CD14-positive monocyte (primary cell): ENCODE data around the gene IGFBP6. TPM values are rescaled to one million over a fixed set of nuclear protein-coding genes. Genes with fewer than 3 reads are reported as not detected.

Source experiments
- DNase-seq, 3 donors: peaks; one replicate each; pipeline ENCODE4 v3.0.0-alpha.2; 2011 to 2022
- H2AFZ ChIP-seq: 2 replicates; pipeline ENCODE4 v1.6.0; 2012; ENCODE audit warnings: mild to moderate bottlenecking, low read depth, low read length, inconsistent platforms; ENCODE audit not compliant: insufficient read depth, poor library complexity, severe bottlenecking
- H3K27ac ChIP-seq, 2 donors: 1 replicate in 1 of 2; 2 replicates in 1 of 2; pipeline ENCODE4 v1.5.1; 2012 to 2013; ENCODE audit warnings: low read length in 2 of 2, control low read depth in 1 of 2, inconsistent platforms in 1 of 2, low read depth in 1 of 2, mild to moderate bottlenecking in 1 of 2
- H3K27me3 ChIP-seq, 2 donors: one replicate each; pipeline versions ENCODE4 v1.6.0 to v1.6.1; 2011 to 2013; ENCODE audit warnings: low read length in 2 of 2; ENCODE audit not compliant: control insufficient read depth in 2 of 2, insufficient read depth in 2 of 2
- H3K36me3 ChIP-seq, 2 donors: replicated peaks in 1 of 2; 1 replicate in 1 of 2; 2 replicates in 1 of 2; pipeline versions ENCODE4 v1.5.1 to v1.6.1; 2012 to 2013; ENCODE audit warnings: low read length in 2 of 2, control low read depth in 1 of 2, inconsistent platforms in 1 of 2, mild to moderate bottlenecking in 1 of 2; ENCODE audit not compliant: insufficient read depth in 2 of 2, control insufficient read depth in 1 of 2
- H3K4me1 ChIP-seq, 2 donors: 1 replicate in 1 of 2; 2 replicates in 1 of 2; pipeline versions ENCODE4 v1.5.1 to v1.6.1; 2012 to 2013; ENCODE audit warnings: low read length in 2 of 2, control low read depth in 1 of 2, inconsistent platforms in 1 of 2, mild to moderate bottlenecking in 1 of 2, moderate library complexity in 1 of 2; ENCODE audit not compliant: insufficient read depth in 2 of 2, control insufficient read depth in 1 of 2
- H3K4me2 ChIP-seq: replicated peaks from 2 replicates; pipeline ENCODE3; 2012; ENCODE audit warnings: low read length, moderate library complexity, mild to moderate bottlenecking; ENCODE audit not compliant: poor library complexity, severe bottlenecking; ENCODE audit errors: extremely low read depth
- H3K4me3 ChIP-seq, 3 experiments: fragments of 200-600 bp in 1 of 3; sonication (generic) in 1 of 3; replicated peaks in 1 of 3; 1 replicate in 2 of 3; 2 replicates in 1 of 3; pipeline ENCODE4 v1.5.1; 2011 to 2013; ENCODE audit warnings: low read length in 3 of 3, mild to moderate bottlenecking in 3 of 3, control low read depth in 2 of 3, low read depth in 2 of 3, inconsistent platforms in 1 of 3, moderate library complexity in 1 of 3
- H3K79me2 ChIP-seq: 2 replicates; pipeline ENCODE4 v1.6.0; 2012; ENCODE audit warnings: mild to moderate bottlenecking, control low read depth, inconsistent platforms, low read length, moderate library complexity; ENCODE audit not compliant: insufficient read depth
- H3K9ac ChIP-seq: 2 replicates; pipeline ENCODE4 v1.6.0; 2017; ENCODE audit warnings: low read length, mild to moderate bottlenecking; ENCODE audit not compliant: insufficient read depth, poor library complexity, severe bottlenecking
- H3K9me3 ChIP-seq, 2 donors: replicated peaks in 1 of 2; 1 replicate in 1 of 2; 2 replicates in 1 of 2; pipeline versions ENCODE4 v1.5.1 to v1.6.1; 2012 to 2013; ENCODE audit warnings: low read length in 2 of 2, control low read depth in 1 of 2; ENCODE audit not compliant: control insufficient read depth in 1 of 2, insufficient read depth in 1 of 2
- H4K20me1 ChIP-seq: 2 replicates; pipeline ENCODE4 v1.6.0; 2012; ENCODE audit warnings: mild to moderate bottlenecking, low read length, control low read depth, moderate library complexity; ENCODE audit not compliant: insufficient read depth
- H3K27ac Mint-ChIP-seq, 7 donors: one replicate each; pipeline ENCODE4 v1.8.0; 2020; ENCODE audit warnings: mild to moderate bottlenecking in 7 of 7, mixed read lengths in 7 of 7, moderate library complexity in 6 of 7, inconsistent platforms in 2 of 7
- H3K27me3 Mint-ChIP-seq, 3 donors: one replicate each; pipeline ENCODE4 v1.8.0; 2021 to 2022; ENCODE audit warnings: low read depth in 3 of 3, mild to moderate bottlenecking in 3 of 3, mixed read lengths in 3 of 3, moderate library complexity in 3 of 3, inconsistent platforms in 1 of 3
- H3K36me3 Mint-ChIP-seq, 2 donors: one replicate each; pipeline ENCODE4 v1.8.0; 2020; ENCODE audit warnings: mixed read lengths in 2 of 2, inconsistent platforms in 1 of 2, mild to moderate bottlenecking in 1 of 2
- H3K4me1 Mint-ChIP-seq: one replicate; pipeline ENCODE4 v1.8.0; 2020; ENCODE audit warnings: mild to moderate bottlenecking, mixed read lengths
- H3K4me3 Mint-ChIP-seq, 2 donors: one replicate each; pipeline ENCODE4 v1.8.0; 2020; ENCODE audit warnings: mild to moderate bottlenecking in 2 of 2, mixed read lengths in 2 of 2, moderate library complexity in 1 of 2
- H3K9me3 Mint-ChIP-seq, 7 donors: one replicate each; pipeline ENCODE4 v1.8.0; 2020 to 2022; ENCODE audit warnings: mixed read lengths in 7 of 7, mild to moderate bottlenecking in 6 of 7, moderate library complexity in 6 of 7, inconsistent platforms in 2 of 7
- CTCF ChIP-seq: fragments of 200-600 bp; IDR thresholded peaks from one replicate; pipeline ENCODE4 v1.8.0; 2022; ENCODE audit warnings: antibody characterized with exemption, mild to moderate bottlenecking
- WGBS: methylation state at CpG from one replicate; pipeline ENCODE4 v1.1.5; 2013; ENCODE audit warnings: missing lambda C conversion rate; ENCODE audit not compliant: insufficient coverage; 5-methylcytosine and 5-hydroxymethylcytosine counted together
- intact Hi-C, 2 donors: fragments of 100-400 bp; cut with micrococcal nuclease; formaldehyde crosslinking; loops; one replicate each; pipeline versions ENCODE4 v1.15.0 to v1.15.1; 2023
- polyA plus RNA-seq, 3 donors: library from polyadenylated mRNA; depleted of rRNA in 1 of 3; unstranded in 2 of 3; stranded (reverse) in 1 of 3; fragments of 300-500 nt in 2 of 3; fragments of >200 nt in 1 of 3; fragmentation: Illumina TruSeq in 2 of 3; gene quantifications; 1 replicate in 2 of 3; 2 replicates in 1 of 3; pipeline ENCODE4 v1.2.3, GENCODE V29; 2012 to 2021

The IGFBP6 gene
- polyA plus RNA-seq, 3 donors: 0.20 TPM; not detected in 2

GRCh38 chr12:53051881-53052412 lies 45.5 kb upstream of the IGFBP6 start:
- Histone ChIP-seq H4K20me1 (no peaks in the 10 kb centered on the region), H3K9me3 (no peaks in the 10 kb centered on the region), H3K27me3 (no peaks in the 10 kb centered on the region), H3K4me3 (no peak overlapping the region), H3K36me3 (no peaks in the 10 kb centered on the region), H3K4me1 (peaks cover 11 to 19% of the 10 kb centered on the region in 2 donors), H3K9ac (no peak overlapping the region), H3K79me2 (no peaks in the 10 kb centered on the region), H3K27ac (no peak overlapping the region), H3K4me2 (no peak overlapping the region), H2AFZ (no peak overlapping the region)
- 80% methylated on average over 2 of the region's 7 CpGs for WGBS
- Mint-ChIP-seq H3K36me3 (no peaks in the 10 kb centered on the region), H3K9me3 (no peaks in the 10 kb centered on the region), H3K27me3 (peaks cover under 1 to 24% (median 19%) of the 10 kb centered on the region in 3 donors), H3K4me1 (peaks cover 12% of the 10 kb centered on the region), H3K27ac (no peak overlapping the region), H3K4me3 (no peak overlapping the region)
- no peak for DNase-seq
- TF ChIP-seq CTCF: no peak
- intact Hi-C loops: no loop called here

GRCh38 chr12:53052419-53053217 lies 44.8 kb upstream of the IGFBP6 start:
- Mint-ChIP-seq H3K4me3 (no peak overlapping the region), H3K4me1 (peaks cover 12% of the 10 kb centered on the region), H3K36me3 (no peaks in the 10 kb centered on the region), H3K9me3 (no peaks in the 10 kb centered on the region), H3K27ac (no peak overlapping the region), H3K27me3 (peaks cover 0 to 22% (median 19%) of the 10 kb centered on the region in 3 donors)
- no peaks in the 10 kb centered on the region for H3K27me3 ChIP-seq
- no peaks in the 10 kb centered on the region for H3K9me3 ChIP-seq
- H3K9ac ChIP-seq: no peak overlapping the region
- H3K79me2 ChIP-seq: no peaks in the 10 kb centered on the region
- WGBS: 87% methylated on average over 3 of the region's 11 CpGs
- H3K36me3 ChIP-seq: no peaks in the 10 kb centered on the region
- no peak overlapping the region for H3K4me2 ChIP-seq
- H3K4me1 ChIP-seq: peaks cover 10 to 17% of the 10 kb centered on the region in 2 donors
- no peaks in the 10 kb centered on the region for H4K20me1 ChIP-seq
- no peak for DNase-seq
- intact Hi-C loops: no loop called here
- H3K27ac ChIP-seq: no peak overlapping the region
- TF ChIP-seq CTCF: no peak
- no peak overlapping the region for H2AFZ ChIP-seq
- no peak overlapping the region for H3K4me3 ChIP-seq
